A204.1 (cell line): ENCODE results near the gene LIPJ.

ENCODE experiments used
- FAIRE-seq: peaks from 2 replicates; lab custom pipeline; 2012; peaks lifted over from hg19 to GRCh38; lab: Jason Lieb, UNC

The LIPJ gene, protein sequence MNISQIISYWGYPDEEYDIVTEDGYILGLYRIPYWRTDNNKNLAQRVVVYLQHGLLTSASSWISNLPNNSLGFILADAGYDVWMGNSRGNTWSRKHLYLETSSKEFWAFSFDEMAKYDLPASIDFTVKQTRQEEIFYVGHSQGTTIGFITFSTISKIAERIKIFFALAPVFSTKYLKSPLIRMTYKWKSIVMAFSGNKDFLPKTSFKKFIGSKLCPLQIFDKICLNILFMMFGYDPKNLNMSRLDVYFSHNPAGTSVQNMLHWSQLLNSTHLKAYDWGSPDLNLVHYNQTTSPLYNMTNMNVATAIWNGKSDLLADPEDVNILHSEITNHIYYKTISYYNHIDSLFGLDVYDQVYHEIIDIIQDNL

DNA sequence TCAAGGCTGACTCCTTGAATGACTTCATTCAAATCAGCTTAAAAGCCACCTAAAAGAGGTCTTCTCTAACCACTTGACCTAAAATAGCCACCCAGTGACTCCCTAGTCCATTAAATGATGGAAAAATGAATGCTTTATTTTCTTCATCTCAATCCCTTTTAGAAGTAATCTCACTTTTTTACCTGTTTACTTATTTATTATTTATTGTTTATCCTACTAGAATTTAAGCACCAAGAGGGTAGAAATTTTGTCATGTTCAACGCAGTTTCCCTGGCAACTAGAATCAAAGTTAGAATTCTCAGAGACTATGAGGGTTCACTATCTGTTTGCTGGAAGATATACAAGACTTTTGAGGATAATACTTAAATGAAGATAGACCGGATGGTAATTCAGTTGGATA, at the start of gene LIPJ:
LIPJ (plus strand) TSS at position 301 of the 400 bp plus-strand sequence. CDS start 3,926 bp downstream, outside the sequence.
- no peak for FAIRE-seq

DNA sequence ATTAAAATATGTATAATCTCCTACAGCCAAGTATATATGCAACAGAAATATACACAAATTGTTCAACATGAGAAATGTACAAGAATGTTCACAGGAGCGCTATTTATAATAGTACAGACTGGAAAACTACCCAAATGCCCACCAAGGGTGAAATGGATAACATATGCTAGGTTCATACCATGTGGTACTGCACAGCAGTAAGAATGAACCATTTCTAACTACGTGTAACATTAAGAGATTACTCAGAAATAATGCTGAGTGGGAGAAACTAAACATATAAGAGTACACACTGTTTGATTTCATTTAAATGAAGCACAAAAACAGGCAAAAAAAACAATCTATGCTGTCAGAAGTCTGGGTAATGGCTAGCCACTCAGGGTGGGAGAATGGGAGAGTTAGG, 49.2 kb upstream of the LIPJ start:
- FAIRE-seq = no peak

DNA sequence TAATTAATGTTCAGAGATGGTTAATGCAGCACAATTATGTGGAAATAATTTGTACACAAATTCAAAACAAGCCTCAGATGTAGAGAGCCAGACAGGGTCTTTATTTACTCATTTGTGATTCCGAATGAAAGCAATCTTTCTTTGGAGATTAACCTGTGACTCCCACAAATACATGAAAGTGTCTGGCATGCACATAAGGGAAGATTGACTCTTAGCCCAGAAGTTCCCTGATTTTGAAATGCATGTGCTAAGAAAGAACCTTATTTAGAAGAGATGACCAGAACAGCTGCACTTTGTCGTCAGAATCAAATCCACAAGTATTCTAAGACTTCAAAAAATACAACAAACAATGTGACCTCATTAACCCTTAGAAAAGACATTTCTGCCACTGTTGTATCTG, 48.5 kb upstream of the LIPJ start:
- no peak for FAIRE-seq

DNA sequence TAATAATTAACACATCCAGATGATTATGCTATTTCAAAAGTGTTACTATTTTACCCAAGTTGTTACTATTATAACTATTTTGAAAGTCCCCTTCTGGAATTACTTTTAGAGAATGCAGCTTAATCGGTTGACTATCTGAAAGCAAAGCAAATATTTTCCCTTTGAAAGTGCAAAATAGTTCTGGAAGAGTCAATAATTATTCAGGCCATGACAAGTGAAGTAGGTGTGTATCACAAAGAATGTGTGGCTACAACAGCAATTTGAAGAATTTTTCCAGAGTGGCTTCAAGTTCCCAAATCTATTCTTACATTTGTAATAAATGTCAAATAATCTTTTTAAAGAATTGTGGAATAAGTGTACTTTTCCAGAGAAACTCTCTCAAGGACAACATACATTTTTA, 46.2 kb upstream of the LIPJ start:
- FAIRE-seq = no peak

DNA sequence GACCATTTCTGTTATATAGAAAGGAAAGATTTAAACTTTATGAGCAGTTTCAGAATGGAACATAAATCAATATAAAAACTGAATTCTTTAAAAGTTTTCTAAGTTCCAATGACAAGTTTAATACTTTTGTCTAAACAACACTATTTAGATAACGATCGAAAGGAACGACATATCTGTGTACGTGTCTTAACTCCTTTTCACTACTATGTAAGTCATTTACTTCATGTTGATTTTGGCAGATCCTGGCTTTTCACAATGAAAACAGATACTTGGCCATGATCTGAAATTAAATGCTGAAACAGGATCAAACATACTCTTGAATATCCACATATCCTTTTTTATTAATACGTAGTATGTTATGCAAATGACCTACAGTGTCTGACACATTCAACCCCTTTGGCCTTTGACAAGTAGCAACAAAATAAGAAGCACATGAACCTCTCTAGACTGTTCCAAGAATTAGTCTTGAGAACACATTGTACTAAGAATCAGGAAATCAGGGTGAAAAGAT, 45.4 kb upstream of the LIPJ start:
- FAIRE-seq = no peak

DNA sequence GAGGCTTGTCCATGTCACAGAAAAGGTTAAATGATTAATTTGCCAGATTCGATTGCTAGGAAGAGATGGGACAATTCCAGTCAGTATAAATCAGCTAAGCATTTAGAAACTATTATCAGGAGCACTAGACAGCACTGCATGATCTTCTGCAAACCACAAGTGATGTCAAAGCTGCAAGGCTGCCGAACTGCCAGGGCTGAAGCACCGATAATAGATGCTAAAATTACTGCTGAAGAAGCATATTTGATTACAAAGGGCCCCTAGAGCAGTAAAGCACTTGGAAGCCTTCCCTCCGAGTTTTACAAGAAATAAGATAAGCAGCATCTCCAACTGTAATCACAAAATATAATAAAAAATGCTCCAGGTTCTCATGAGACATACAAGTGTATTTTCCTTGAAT, 44.0 kb upstream of the LIPJ start:
- FAIRE-seq = no peak

DNA sequence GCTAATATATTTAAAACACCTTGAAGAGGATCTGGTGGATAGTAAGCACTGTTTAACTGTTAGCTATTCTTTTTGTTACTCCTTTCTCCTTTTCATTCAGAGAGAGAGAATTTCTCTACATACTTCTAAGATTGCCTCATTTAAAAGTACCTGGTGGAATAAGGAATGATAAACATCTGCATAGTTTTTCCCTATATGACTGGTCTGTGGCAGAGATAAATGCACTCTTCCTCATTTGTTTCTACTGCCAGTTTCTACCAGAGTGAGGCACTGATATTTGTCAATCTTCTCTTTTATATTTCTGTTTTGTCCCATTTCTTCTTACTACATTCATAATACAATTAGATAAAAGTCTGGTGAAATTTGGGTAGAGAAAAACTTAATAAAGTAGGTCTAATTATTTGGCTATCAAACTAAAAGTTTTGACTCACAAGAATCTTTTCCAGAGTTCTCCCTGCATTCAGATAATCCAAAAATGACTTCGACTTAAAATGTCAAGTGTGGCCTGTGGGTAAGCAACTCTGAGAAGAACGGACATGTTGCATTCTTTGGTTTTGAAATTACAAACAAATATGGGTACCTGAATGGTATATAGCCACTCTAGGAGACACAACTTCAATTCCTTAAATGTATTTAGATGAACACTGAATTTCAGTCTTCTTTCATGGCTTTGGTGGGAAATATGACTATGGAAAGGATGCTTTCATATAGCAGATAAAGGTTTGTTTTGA, 42.3 kb upstream of the LIPJ start:
- no peak for FAIRE-seq

DNA sequence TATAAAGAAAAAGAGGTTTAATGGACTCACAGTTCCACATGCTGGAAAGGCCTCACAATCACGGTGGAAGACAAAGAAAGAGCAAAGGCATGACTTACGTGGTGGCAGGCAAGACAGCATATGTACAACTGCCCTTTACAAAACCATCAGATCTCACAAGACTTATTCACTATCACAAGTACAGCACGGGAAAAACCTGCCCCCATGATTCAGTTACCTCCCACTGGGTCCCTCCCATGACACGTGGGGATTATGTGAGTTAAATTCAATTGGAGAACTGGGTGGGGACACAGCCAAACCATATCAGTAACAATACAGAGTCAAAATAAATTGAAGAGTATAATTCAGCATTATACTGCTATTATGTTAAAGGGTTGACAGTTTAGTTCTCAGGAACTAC, 41.2 kb upstream of the LIPJ start:
- FAIRE-seq = no peak

DNA sequence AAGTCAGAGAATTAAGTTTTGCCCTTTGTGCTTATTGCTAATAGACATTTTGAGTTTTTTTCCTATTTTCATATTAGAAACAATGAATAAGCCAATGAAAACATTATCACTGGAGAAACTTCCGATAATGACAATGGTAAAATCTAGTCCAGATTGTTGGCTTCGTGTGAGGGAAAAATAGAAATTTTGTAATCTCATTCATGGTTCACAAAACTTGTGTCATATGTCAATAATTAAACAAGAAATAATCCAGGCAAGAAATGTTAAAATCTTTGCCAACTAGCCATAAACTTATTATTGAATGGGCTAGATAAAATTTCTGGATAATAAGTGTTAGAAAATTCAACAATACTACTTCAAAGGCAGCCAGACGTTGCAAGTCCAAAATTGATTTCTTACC, 40.1 kb upstream of the LIPJ start:
- FAIRE-seq = no peak

DNA sequence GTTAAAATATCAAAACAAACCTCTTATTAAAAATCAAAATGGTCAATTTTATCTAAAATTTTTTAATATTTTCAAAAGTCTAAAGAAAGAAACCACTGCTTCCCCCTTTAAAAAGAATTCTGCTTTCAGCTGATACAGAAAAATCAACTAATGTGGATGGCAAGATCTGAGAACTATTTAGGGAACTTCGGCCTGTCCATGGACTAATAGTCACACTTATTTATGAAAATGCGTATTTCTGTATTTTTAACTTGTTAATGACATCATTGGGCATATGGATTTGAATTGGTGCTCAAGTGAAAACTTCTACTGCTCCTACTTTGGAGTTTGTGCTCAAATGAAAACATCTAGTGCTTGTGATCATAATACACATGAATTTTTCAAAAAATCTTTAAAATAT, 35.3 kb upstream of the LIPJ start:
- no peak for FAIRE-seq

DNA sequence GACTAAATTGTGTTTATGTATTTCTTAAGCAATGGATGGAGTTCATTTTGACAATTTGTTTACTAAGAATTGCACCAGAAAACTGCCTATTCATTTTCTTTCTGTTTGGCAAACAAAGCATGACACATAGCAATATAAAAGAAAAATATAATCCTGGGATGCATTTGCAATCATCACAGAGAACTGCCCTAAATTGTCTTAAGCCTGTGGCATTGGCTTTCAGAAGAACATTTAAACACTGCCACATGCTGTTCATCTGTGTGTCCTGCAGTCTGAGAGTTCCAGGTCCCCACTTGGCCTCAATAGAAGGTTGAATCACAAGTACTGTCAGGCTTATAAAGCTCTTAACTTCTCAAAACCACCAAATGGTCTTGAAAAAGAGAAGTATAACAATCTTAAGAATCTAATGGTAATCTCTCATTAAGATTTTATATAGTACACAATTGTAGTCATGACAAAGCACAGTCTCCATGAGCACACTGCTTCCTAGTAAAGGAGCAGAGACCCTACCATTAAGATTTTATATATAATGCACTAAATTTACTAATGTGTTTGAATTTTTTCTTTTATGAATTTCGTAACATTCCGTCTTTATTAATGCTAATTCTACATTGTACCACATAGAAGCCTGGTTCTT, 33.3 kb upstream of the LIPJ start:
- peak; percentile 35 for FAIRE-seq

DNA sequence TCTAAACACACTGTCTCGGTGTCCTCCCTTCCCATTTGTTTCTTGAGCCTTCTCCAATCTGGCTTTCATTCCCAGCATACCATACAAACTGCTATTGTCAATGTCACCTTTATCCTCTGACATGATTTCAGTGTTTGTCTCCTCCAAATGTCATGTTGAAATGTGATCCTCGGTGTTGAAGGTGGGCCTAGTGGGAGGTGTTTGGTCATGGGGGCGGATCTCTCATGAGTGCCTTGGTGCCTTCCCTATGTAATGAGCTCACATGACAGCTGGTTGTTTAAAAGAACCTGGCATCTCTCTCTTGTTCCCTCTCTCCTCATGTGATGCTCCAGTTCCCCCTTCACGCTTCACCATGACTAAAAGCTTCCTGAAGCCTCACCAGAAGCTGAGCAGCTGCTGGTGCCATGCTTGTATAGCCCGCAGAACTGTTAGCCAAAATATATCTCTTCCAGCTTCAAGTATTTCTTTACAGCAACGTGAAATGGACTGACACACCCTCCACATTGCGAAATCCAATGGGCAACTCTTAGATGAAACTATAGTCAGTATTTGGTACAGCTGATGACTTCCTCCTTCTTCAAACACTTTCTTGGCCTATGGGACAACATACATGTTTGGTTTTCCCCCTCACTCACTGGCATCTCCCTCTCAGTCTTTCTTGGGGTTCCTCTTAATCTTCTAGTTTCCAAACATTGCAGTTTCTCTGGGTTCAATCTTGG, 31.2 kb upstream of the LIPJ start:
- FAIRE-seq = no peak

DNA sequence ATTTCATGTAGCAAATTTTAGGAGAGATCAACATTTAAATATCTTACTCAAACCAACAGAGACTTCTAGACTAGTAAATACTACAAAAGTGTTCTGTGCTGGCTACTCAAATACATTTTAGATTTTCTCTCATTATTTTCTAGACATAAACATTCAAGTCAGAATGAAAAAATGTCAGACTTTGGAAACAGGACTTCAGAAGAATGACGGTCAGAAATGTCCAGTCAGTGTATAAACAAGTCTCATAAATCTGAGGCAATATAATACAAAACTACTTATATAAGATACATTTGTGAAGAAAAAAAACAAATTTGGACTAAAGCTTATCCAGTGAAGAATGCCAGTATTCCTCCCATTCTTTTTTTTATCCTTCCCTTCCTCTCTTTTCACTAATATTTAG, 29.3 kb upstream of the LIPJ start:
- no peak for FAIRE-seq

DNA sequence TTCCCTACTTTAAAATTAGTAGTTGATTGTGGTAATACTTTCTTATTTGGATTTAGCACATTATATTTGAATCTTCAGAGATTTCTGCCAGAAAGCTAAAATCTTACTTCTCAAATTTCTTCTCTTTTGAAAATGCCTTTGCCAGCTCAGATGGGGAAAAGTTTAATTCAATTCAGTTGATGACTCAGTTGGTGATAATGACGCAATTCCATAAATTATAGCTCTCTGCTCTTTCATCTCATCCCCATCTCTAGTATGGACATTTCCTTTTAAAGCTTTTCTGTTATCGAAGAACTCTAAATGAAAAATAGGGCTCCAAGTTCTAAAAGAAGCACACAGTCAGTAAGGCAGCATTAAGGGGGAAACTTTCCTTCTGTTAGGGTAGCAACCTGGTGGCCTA, 28.9 kb upstream of the LIPJ start:
- FAIRE-seq = no peak

DNA sequence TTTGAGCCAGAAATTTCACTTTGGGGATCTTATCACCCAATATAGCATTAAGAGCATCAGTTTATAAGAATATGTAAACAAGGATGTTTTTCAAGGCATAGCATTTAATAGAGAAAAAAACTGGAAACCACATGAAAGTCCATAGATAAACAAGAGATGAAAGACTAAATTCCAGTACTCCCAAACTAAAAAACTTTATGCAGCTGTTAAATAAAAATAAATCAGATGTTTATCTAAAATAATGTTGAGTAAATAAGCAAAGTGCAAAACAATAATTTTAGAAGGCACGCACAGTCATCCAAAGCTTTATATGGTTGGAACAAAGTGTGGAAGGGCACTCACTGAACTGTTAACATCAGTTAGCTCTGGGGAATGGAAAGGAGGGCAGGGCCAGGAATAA, 24.4 kb upstream of the LIPJ start:
- no peak for FAIRE-seq

DNA sequence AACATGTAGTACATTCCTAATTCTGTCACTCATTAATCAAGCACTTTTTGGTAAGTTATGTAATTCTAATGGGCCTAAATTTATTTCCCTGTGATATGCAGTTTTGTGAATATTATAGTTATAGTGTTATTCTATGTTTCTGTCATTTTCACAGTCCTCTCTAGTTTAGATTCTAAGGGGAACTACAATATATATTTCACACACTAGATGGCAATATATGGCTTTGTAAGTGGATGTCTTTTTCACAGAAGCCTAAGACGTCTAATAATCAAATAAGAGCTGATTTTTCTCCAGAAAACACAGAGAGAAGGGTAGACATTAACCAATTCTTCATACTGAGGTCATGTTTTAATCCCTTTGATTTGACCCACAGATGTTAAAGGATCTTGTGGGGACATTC, 21.5 kb upstream of the LIPJ start:
- peak; percentile 97 for FAIRE-seq

DNA sequence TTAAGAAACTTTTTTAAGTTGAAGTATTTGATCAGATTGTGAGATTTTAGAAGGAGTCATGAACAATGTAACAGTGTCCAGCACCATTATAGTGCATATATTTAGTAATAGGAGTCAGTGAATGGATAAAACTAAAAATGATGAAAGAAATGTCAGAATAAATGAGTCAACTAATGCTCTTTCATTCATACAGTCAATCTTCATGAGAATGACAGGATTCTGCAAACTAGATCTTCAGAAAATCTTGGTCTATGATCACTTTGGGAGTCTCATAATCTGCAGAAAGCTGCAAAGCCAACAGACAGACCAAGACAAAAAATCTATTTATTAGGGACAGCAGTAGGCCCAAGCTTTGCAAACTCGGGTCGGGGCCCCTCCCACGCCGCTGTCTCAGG, 4.2 kb upstream of the LIPJ start:
- no peak for FAIRE-seq

DNA sequence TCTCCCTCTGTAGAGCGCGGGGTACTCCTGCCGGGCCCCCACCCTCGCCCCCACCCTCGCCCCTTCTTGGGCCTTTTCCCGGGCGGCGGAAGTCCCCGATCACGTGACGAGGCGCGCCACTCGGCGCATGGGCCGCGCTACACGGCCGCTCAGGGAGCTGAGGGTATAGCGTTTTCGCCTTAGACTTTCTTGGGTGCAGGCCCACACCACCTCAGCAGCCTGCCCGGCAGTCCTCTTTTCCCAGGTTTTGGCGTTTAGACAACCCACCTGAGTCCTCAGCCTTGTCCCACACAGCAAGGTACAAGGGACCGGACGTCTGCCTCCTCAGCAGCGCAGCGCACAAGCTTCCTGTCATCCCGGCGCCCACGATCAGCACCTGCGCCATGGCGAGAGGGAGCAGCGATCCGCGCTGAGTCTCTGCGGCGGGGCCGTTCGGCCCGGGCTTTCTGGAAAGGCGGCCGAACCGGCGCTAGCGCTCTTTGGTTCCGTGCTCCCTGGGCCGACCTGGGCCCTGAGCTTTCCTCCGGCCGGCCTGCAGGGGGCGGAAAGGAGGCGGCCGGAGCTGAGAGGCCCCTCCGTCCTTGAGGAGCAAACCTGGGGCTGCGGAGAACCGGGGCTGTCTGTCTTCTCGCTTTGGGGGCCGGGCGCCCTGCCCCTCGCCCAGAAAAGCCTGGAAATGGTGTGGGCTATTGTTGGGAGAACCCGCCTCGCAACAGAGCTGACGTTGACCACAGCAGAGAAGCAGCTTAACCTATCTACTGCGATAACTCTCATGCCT, 3.6 kb upstream of the LIPJ start, which contains the start of gene RNLS:
RNLS (minus strand) TSS at position 513 of the 778 bp plus-strand sequence.
- FAIRE-seq = no peak

DNA sequence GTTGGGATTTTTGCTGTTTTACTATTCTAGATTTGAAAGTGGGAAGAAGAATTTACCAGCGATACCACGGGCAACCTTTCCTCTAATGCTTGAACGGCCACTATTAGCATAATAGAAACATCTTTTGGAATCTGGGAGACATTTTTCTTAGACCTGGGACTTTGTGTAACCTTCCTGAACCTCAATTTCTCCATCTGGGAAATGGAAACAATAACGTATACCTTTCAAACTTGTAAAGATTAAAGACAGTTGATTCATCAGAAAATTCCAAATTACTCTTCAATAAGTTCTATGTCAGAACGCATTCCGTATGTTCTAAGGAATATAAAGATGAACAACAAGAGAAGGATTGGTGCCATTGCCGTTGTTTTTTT, 3.0 kb upstream of the LIPJ start:
- FAIRE-seq = no peak

DNA sequence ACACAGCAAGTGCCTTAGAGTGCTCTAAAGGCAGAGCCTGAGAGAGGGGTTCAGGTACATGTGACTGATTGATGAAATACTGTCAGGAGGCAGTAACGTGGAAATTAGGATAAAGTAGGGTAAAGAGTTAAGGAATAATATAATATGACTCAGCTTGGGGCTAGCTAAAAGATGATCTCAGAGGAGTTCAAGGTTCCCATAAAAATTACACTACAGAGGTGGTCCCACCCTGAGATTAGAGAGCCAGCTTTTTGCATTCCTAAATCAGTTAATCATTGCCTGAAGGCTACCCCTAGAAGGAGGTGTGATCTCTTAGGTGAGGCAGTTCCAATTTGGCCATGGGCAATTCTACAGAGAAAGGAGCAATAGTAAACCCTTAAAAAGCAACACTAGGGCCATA, 5.8 kb downstream of the LIPJ start:
- FAIRE-seq = no peak

DNA sequence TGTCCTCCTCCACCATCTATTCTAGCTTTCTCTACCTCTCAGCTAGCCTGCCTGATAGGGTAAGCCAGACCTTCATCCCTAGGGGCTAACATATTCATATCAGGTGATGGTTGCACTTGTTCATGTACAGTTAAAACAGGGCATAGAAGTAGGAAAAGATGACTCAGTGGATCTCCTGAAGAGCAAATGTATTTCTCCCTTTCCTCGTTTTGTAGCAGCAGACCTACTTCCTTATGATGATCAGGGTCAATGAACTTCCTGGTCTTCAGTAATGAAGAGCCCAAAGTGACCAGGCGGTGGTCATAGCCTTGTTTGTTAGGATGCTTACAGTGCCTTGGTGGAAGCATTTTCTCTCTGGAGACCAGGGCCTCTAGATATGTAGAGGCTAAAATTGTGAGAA, 6.3 kb downstream of the LIPJ start:
- no peak for FAIRE-seq

DNA sequence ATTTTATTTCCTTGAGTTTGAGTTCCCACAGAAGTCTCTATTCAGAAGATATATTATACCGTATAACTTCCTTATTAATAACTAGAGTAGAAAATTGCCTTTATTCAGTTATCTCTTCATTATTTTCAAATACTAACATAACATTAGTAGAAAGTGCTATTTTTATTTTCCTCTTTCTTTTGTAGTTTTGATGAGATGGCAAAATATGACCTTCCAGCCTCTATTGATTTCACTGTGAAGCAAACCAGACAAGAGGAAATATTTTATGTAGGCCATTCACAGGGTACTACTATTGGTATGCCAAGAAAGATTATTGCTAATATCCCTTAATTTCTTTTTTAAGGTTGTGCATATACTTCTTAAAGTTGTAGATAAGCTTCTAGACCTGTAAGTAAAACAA, 7.9 kb downstream of the LIPJ start:
- no peak for FAIRE-seq
